Measurements from ENCODE around the gene NSRP1.

The NSRP1 gene

DNA sequence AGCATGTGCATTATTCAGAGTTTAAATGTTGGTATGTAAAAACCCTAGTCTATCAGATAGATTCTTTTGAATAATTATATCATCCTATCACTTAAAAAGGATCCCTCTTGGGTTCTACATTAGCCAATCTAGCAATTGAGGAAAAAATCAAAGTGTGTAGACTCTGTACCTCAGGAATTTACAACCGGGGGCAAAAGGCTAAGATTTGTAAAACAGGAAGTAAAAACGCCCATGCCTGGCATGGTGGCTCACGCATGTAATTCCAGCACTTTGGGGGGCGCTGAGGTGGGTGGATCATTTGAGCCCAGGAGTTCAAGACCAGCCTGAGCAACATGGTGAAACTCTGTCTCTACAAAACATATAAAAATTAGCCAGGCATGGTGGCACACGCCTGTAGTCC is 60.2 kb downstream of the NSRP1 start:
- Histone ChIP-seq H2AFZ (ENCODE audit: low read length) (no peak overlapping the region), H3K4me1 (ENCODE audit: insufficient read depth, low read length, poor library complexity, severe bottlenecking) (no peaks in the 10 kb centered on the region), H3K79me2 (ENCODE audit: insufficient read depth, low read length) (no peaks in the 10 kb centered on the region), H3K27me3 (ENCODE audit: insufficient read depth, low read length, poor library complexity, severe bottlenecking) (no peaks in the 10 kb centered on the region), H3F3A (ENCODE audit: low read depth) (no peaks in the 10 kb centered on the region), H3K9me2 (replicated peaks; ENCODE audit: low read depth, low read length) (no peaks in the 10 kb centered on the region), H3K4me3 (ENCODE audit: low read length, poor library complexity, severe bottlenecking) (no peak overlapping the region), H3K4me2 (ENCODE audit: low read depth, low read length, poor library complexity, severe bottlenecking) (no peak overlapping the region), H4K20me1 (ENCODE audit: insufficient read depth, low read length, poor library complexity, severe bottlenecking) (no peaks in the 10 kb centered on the region), H3K36me3 (ENCODE audit: insufficient read depth, low read length) (peaks cover 50% of the 10 kb centered on the region; the same call in 1 of the 2 replicates), H3K9ac (ENCODE audit: low read depth, low read length, poor library complexity, severe bottlenecking) (no peak overlapping the region), H3K9me3 (ENCODE audit: insufficient read depth, low read depth, low read length) (no peaks in the 10 kb centered on the region)
- TF ChIP-seq, protein P1, sequence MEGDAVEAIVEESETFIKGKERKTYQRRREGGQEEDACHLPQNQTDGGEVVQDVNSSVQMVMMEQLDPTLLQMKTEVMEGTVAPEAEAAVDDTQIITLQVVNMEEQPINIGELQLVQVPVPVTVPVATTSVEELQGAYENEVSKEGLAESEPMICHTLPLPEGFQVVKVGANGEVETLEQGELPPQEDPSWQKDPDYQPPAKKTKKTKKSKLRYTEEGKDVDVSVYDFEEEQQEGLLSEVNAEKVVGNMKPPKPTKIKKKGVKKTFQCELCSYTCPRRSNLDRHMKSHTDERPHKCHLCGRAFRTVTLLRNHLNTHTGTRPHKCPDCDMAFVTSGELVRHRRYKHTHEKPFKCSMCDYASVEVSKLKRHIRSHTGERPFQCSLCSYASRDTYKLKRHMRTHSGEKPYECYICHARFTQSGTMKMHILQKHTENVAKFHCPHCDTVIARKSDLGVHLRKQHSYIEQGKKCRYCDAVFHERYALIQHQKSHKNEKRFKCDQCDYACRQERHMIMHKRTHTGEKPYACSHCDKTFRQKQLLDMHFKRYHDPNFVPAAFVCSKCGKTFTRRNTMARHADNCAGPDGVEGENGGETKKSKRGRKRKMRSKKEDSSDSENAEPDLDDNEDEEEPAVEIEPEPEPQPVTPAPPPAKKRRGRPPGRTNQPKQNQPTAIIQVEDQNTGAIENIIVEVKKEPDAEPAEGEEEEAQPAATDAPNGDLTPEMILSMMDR (conservative IDR thresholded peaks at IDR 0.05; ENCODE audit: low read length) = no peak
- TF ChIP-seq EZH2phosphoT487 (IDR thresholded peaks at IDR 0.05; ENCODE audit: borderline replicate concordance) = no peak

DNA sequence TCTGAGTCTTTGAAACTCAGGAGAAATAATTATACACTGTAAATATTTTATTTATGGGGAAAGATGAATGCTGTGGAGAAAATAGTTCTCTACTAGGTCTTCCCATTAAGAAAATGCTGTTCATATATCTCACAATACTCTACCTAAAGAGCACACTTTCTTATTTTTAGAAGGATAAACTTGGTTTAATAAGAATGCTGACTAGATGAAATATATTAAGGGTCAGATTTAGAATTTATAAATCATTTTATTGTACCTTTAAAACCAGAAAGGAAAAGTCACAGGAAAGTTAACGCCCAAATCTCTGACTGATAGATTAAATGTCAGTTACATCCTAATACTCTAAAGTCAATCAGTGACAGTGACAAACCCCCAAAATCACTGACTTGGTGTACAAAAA is 70.1 kb downstream of the NSRP1 start:
- no peaks in the 10 kb centered on the region for H3F3A ChIP-seq (ENCODE audit: low read depth)
- H3K79me2 ChIP-seq (ENCODE audit: insufficient read depth, low read length) = no peaks in the 10 kb centered on the region
- H2AFZ ChIP-seq (ENCODE audit: low read length) = no peak overlapping the region
- H3K9me2 ChIP-seq (replicated peaks; ENCODE audit: low read depth, low read length) = no peaks in the 10 kb centered on the region
- H3K27me3 ChIP-seq (ENCODE audit: insufficient read depth, low read length, poor library complexity, severe bottlenecking) = no peaks in the 10 kb centered on the region
- H4K20me1 ChIP-seq (ENCODE audit: insufficient read depth, low read length, poor library complexity, severe bottlenecking) = no peaks in the 10 kb centered on the region
- H3K4me3 ChIP-seq (ENCODE audit: low read length, poor library complexity, severe bottlenecking) = no peak overlapping the region
- peaks cover 38% of the 10 kb centered on the region; the same call in 1 of the 2 replicates for H3K36me3 ChIP-seq (ENCODE audit: insufficient read depth, low read length)
- H3K9me3 ChIP-seq (ENCODE audit: insufficient read depth, low read depth, low read length) = no peaks in the 10 kb centered on the region
- no peak overlapping the region for H3K9ac ChIP-seq (ENCODE audit: low read depth, low read length, poor library complexity, severe bottlenecking)
- no peaks in the 10 kb centered on the region for H3K4me1 ChIP-seq (ENCODE audit: insufficient read depth, low read length, poor library complexity, severe bottlenecking)
- no peak for TF ChIP-seq EZH2phosphoT487 (IDR thresholded peaks at IDR 0.05; ENCODE audit: borderline replicate concordance)
- TF ChIP-seq, protein P1 (conservative IDR thresholded peaks at IDR 0.05; ENCODE audit: low read length) = no peak
- H3K4me2 ChIP-seq (ENCODE audit: low read depth, low read length, poor library complexity, severe bottlenecking) = no peak overlapping the region

DNA sequence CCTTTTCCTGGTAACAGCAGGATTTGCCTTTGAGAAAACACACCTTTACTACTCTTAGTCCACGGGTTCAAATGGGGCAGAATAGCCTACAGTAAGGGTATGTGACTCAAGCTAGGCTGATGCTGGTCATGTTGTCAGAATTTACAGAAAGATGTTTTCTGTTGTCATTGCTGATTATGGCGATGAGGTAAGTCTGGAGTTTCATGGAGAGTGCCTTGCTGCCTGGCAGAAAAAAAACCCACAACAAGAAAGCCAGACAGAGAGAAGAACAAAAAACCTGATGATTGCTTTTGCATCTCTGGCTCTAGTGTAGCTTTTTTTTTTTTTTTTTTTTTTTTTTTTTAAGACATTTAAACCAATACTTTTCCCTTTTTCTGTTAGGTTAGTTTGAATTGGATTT is 71.0 kb downstream of the NSRP1 start:
- Histone ChIP-seq H2AFZ (ENCODE audit: low read length) (no peak overlapping the region), H3K9ac (ENCODE audit: low read depth, low read length, poor library complexity, severe bottlenecking) (no peak overlapping the region), H3K9me2 (replicated peaks; ENCODE audit: low read depth, low read length) (no peaks in the 10 kb centered on the region), H3K9me3 (ENCODE audit: insufficient read depth, low read depth, low read length) (no peaks in the 10 kb centered on the region), H3F3A (ENCODE audit: low read depth) (no peaks in the 10 kb centered on the region), H3K27me3 (ENCODE audit: insufficient read depth, low read length, poor library complexity, severe bottlenecking) (no peaks in the 10 kb centered on the region), H4K20me1 (ENCODE audit: insufficient read depth, low read length, poor library complexity, severe bottlenecking) (no peaks in the 10 kb centered on the region), H3K4me1 (ENCODE audit: insufficient read depth, low read length, poor library complexity, severe bottlenecking) (no peaks in the 10 kb centered on the region), H3K79me2 (ENCODE audit: insufficient read depth, low read length) (no peaks in the 10 kb centered on the region), H3K4me3 (ENCODE audit: low read length, poor library complexity, severe bottlenecking) (no peak overlapping the region), H3K36me3 (ENCODE audit: insufficient read depth, low read length) (peaks cover 32% of the 10 kb centered on the region; the same call in 1 of the 2 replicates), H3K4me2 (ENCODE audit: low read depth, low read length, poor library complexity, severe bottlenecking) (no peak overlapping the region)
- TF ChIP-seq, protein P1 (conservative IDR thresholded peaks at IDR 0.05; ENCODE audit: low read length) = no peak
- TF ChIP-seq EZH2phosphoT487 (IDR thresholded peaks at IDR 0.05; ENCODE audit: borderline replicate concordance) = no peak

Measured in Loucy (cell line).